ENCODE results near the gene IDH3G.

Gene IDH3G

GRCh38 chrX:153776611-153777045, 17.5 kb downstream of the IDH3G start:
- TF ChIP-seq CTCF (IDR thresholded peaks at IDR 0.05; ENCODE audit: control insufficient read depth, extremely low read depth, insufficient read depth), result no peak
- H3K4me3 ChIP-seq (ENCODE audit: low read depth, low read length), result no peak overlapping the region
- DNase-seq (ENCODE audit: low read depth), result no peak

- H3K4me3 ChIP-seq (ENCODE audit: low read depth, low read length), result no peak overlapping the region
- DNase-seq (ENCODE audit: low read depth), result no peak
- TF ChIP-seq CTCF (IDR thresholded peaks at IDR 0.05; ENCODE audit: control insufficient read depth, extremely low read depth, insufficient read depth), result no peak
Observed at GRCh38 chrX:153776120-153776599, 18.0 kb downstream of the IDH3G start.

GRCh38 chrX:153775293-153776119, 18.7 kb downstream of the IDH3G start:
- no peak for TF ChIP-seq CTCF (IDR thresholded peaks at IDR 0.05; ENCODE audit: control insufficient read depth, extremely low read depth, insufficient read depth)
- H3K4me3 ChIP-seq (ENCODE audit: low read depth, low read length), result no peak overlapping the region
- DNase-seq (ENCODE audit: low read depth), result no peak

GRCh38 chrX:153774576-153775292, 19.4 kb downstream of the IDH3G start:
- DNase-seq (ENCODE audit: low read depth), result no peak
- no peak for TF ChIP-seq CTCF (IDR thresholded peaks at IDR 0.05; ENCODE audit: control insufficient read depth, extremely low read depth, insufficient read depth)
- H3K4me3 ChIP-seq (ENCODE audit: low read depth, low read length), result no peak overlapping the region

GRCh38 chrX:153773741-153774575, 20.2 kb downstream of the IDH3G start:
- no peak for DNase-seq (ENCODE audit: low read depth)
- no peak for TF ChIP-seq CTCF (IDR thresholded peaks at IDR 0.05; ENCODE audit: control insufficient read depth, extremely low read depth, insufficient read depth)
- H3K4me3 ChIP-seq (ENCODE audit: low read depth, low read length), result no peak overlapping the region

GRCh38 chrX:153773218-153773611, 21.0 kb downstream of the IDH3G start:
- no peak for DNase-seq (ENCODE audit: low read depth)
- no peak overlapping the region for H3K4me3 ChIP-seq (ENCODE audit: low read depth, low read length)
- TF ChIP-seq CTCF (IDR thresholded peaks at IDR 0.05; ENCODE audit: control insufficient read depth, extremely low read depth, insufficient read depth), result no peak
